K562 (cell line): Measurements from ENCODE around the gene NAA80. TPM values are rescaled to one million over a fixed set of nuclear protein-coding genes. Genes with fewer than 3 reads are reported as not detected.

ENCODE experiments used
- ARID1B ChIP-seq: fragments of 450-650 bp; IDR thresholded peaks from 2 replicates; pipeline ENCODE4 v1.6.1; 2016; ENCODE audit warnings: antibody characterized with exemption, mild to moderate bottlenecking, inconsistent platforms
- CBFA2T2 ChIP-seq: fragments of 450-650 bp; conservative IDR thresholded peaks from 2 replicates; pipeline ENCODE4 v1.6.1; 2017; ENCODE audit warnings: mild to moderate bottlenecking
- CHD1 ChIP-seq: fragments of 200-600 bp; sonication (generic); IDR thresholded peaks from one replicate; pipeline ENCODE4 v1.6.1; 2012; ENCODE audit warnings: mild to moderate bottlenecking, moderate library complexity, low read length, inconsistent platforms
- EP400 ChIP-seq: fragments of 450-650 bp; IDR thresholded peaks from 2 replicates; pipeline ENCODE4 v1.6.1; 2017; ENCODE audit warnings: antibody characterized with exemption, mild to moderate bottlenecking, moderate library complexity
- ETV5 ChIP-seq: sonication (generic); formaldehyde crosslinking; IDR thresholded peaks from 2 replicates; pipeline ENCODE4 v1.4.0; 2020; ENCODE audit warnings: low read depth, mild to moderate bottlenecking, missing genetic modification reagents
- ETV6 ChIP-seq, 3 experiments: fragments of 150-350 bp in 1 of 3; sonication (generic) in 1 of 3; formaldehyde crosslinking in 1 of 3; IDR thresholded peaks; 2 replicates each; pipeline versions ENCODE4 v1.6.1 to v1.8.0; 2014 to 2022; ENCODE audit warnings: borderline replicate concordance in 2 of 3, low read depth in 2 of 3, antibody characterized with exemption in 1 of 3, low read length in 1 of 3, mild to moderate bottlenecking in 1 of 3, missing genetic modification reagents in 1 of 3
- FOXK2 ChIP-seq, 2 experiments: fragments of 450-650 bp; IDR thresholded peaks in 1 of 2; conservative IDR thresholded peaks in 1 of 2; 2 replicates each; pipeline ENCODE4 v1.6.1; 2016; ENCODE audit warnings: low read depth in 2 of 2, mild to moderate bottlenecking in 1 of 2
- HEY1 ChIP-seq: fragments of 250-450 bp; sonication (Bioruptor Pico); IDR thresholded peaks from 2 replicates; pipeline ENCODE4 v1.5.0; 2020; ENCODE audit warnings: mild to moderate bottlenecking, moderate library complexity, borderline replicate concordance
- IRF2 ChIP-seq: sonication (generic); formaldehyde crosslinking; IDR thresholded peaks from 2 replicates; pipeline ENCODE4 v1.8.1; 2022; ENCODE audit warnings: mild to moderate bottlenecking, missing genetic modification reagents
- KLF1 ChIP-seq: fragments of 450-650 bp; IDR thresholded peaks from 2 replicates; pipeline ENCODE4 v1.6.1; 2016; ENCODE audit warnings: missing genetic modification characterization, missing compliant biosample characterization
- KLF13 ChIP-seq: fragments of 450-650 bp; IDR thresholded peaks from 2 replicates; pipeline ENCODE4 v1.6.1; 2016; ENCODE audit warnings: missing genetic modification characterization, low read depth, mild to moderate bottlenecking, missing compliant biosample characterization, moderate library complexity, borderline replicate concordance
- LEF1 ChIP-seq: fragments of 450-650 bp; IDR thresholded peaks from 2 replicates; pipeline ENCODE4 v1.6.1; 2016; ENCODE audit warnings: mild to moderate bottlenecking
- MEIS2 ChIP-seq: fragments of 450-650 bp; IDR thresholded peaks from 2 replicates; pipeline ENCODE4 v1.6.1; 2014; ENCODE audit warnings: mild to moderate bottlenecking; ENCODE audit not compliant: partially characterized antibody
- NFE2L1 ChIP-seq: fragments of 450-650 bp; IDR thresholded peaks from 2 replicates; pipeline ENCODE4 v1.6.1; 2016; ENCODE audit warnings: missing genetic modification characterization, low read depth, mild to moderate bottlenecking, missing compliant biosample characterization, moderate library complexity, borderline replicate concordance
- NR4A1 ChIP-seq, 2 experiments: fragments of 250-450 bp in 1 of 2; fragments of 450-650 bp in 1 of 2; sonication (Bioruptor Pico) in 1 of 2; IDR thresholded peaks; 2 replicates each; pipeline versions ENCODE4 v1.4.0 to v1.6.1; 2016 to 2020; ENCODE audit warnings: mild to moderate bottlenecking in 2 of 2, missing compliant biosample characterization in 1 of 2, missing genetic modification characterization in 1 of 2, moderate library complexity in 1 of 2
- POLR2AphosphoS2 ChIP-seq: IDR thresholded peaks from 2 replicates; pipeline ENCODE4 v1.6.1; 2012; ENCODE audit warnings: low read length, improper control_type of control experiment
- POLR2AphosphoS5 ChIP-seq: IDR thresholded peaks from 2 replicates; pipeline ENCODE4 v1.6.1; 2011; ENCODE audit warnings: mild to moderate bottlenecking, low read depth, low read length, moderate library complexity; ENCODE audit not compliant: control insufficient read depth, insufficient read depth
- RAD51 ChIP-seq: fragments of 450-650 bp; IDR thresholded peaks from 2 replicates; pipeline ENCODE4 v1.7.1; 2016; ENCODE audit warnings: low read depth, mild to moderate bottlenecking, borderline replicate concordance
- RBM17 ChIP-seq: fragments of 200-400 bp; formaldehyde crosslinking; IDR thresholded peaks from 2 replicates; pipeline ENCODE4 v1.6.1; 2017; ENCODE audit warnings: low read depth, mild to moderate bottlenecking, low read length, borderline replicate concordance
- SLC30A9 ChIP-seq: fragments of 250-450 bp; sonication (Bioruptor Pico); IDR thresholded peaks from 2 replicates; pipeline ENCODE4 v1.8.0; 2022; ENCODE audit warnings: mild to moderate bottlenecking, moderate library complexity
- SPI1 ChIP-seq: IDR thresholded peaks from 2 replicates; pipeline ENCODE4 v1.6.1; 2011; ENCODE audit warnings: low read depth, low read length, control low read depth, borderline replicate concordance
- ZNF121 ChIP-seq: sonication (generic); formaldehyde crosslinking; conservative IDR thresholded peaks from 2 replicates; pipeline ENCODE4 v1.8.0; 2022; ENCODE audit warnings: missing genetic modification reagents
- ZNF431 ChIP-seq: sonication (generic); formaldehyde crosslinking; IDR thresholded peaks from 2 replicates; pipeline ENCODE4 v1.8.0; 2022; ENCODE audit warnings: mild to moderate bottlenecking, missing genetic modification reagents
- ZNF445 ChIP-seq: fragments of 250-450 bp; sonication (Bioruptor Pico); IDR thresholded peaks from 2 replicates; pipeline ENCODE4 v1.4.0; 2020; ENCODE audit warnings: low read depth, mild to moderate bottlenecking, moderate library complexity
- polyA plus RNA-seq, 8 experiments: library from polyadenylated mRNA; depleted of rRNA in 4 of 8; stranded (reverse) in 5 of 8; unstranded in 3 of 8; fragments of >200 nt; fragmentation: Nextera tagmentation in 2 of 8; fragmentation: Illumina TruSeq in 1 of 8; extraction: Ambion mirVana in 2 of 8; extraction: Trizol in 1 of 8; gene quantifications; 2 replicates each; pipeline versions ENCODE4 v1.2.1 to v1.2.3, GENCODE V29; 2011 to 2014; ENCODE audit warnings: inconsistent platforms in 1 of 8, missing spikeins in 1 of 8
- total RNA-seq, 7 experiments: library from RNA; depleted of rRNA in 6 of 7; stranded (reverse); fragments of >200 nt in 6 of 7; fragmentation: Illumina TruSeq in 2 of 7; extraction: Trizol in 2 of 7; gene quantifications; 2 replicates each; pipeline versions ENCODE4 v1.2.1 to v1.2.3, GENCODE V29; 2011 to 2021; ENCODE audit warnings: low replicate concordance in 1 of 7
- TF ChIP-seq, protein P1 (sequence below), 3 experiments: fragments of 200-800 bp in 1 of 3; sonication (Bioruptor generic) in 1 of 3; sonication (generic) in 1 of 3; formaldehyde crosslinking in 1 of 3; IDR thresholded peaks; 2 replicates each; pipeline versions ENCODE4 v1.6.1 to v1.8.0; 2016 to 2022; ENCODE audit warnings: mild to moderate bottlenecking in 2 of 3, missing compliant biosample characterization in 2 of 3, missing genetic modification characterization in 2 of 3, missing genetic modification reagents in 1 of 3
- TF ChIP-seq, protein P2 (sequence below), 2 experiments: IDR thresholded peaks; 2 replicates each; pipeline ENCODE4 v1.6.1; 2012; ENCODE audit warnings: improper control_type of control experiment in 2 of 2, low read depth in 2 of 2, low read length in 2 of 2, borderline replicate concordance in 1 of 2

The NAA80 gene
- total and polyA plus RNA-seq, 9 of the 15 experiments (the other 6 are each of a cell fraction or from before 2014, with no cell fraction given), result 0.82 to 24.0 (median 8.6) TPM

DNA sequence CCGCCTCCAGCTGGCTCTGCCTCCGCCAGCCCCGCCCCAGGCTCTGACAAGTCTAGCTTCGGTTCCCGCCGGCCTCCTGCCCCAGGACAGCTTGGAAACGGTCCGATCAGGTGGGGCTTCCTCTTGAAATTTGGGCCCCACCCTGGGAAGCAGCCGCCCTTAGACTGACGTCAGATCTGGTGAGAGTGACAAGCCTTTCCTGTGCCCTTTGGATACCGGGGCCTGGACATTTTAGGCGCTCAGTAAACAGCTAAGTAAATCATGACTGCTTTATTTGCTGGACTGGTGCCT, 378 bp upstream of the NAA80 start (continued):
- TF ChIP-seq CHD1, result no peak
- TF ChIP-seq HEY1 (CRISPR knock-in tag), result no peak
- TF ChIP-seq SLC30A9 (CRISPR knock-in tag), result no peak
- no peak for TF ChIP-seq ZNF121 (CRISPR knock-in tag)
- no peak for TF ChIP-seq ETV6 (IDR thresholded peaks at IDR 0.05; ENCODE audit: borderline replicate concordance in 1 of 2, low read depth in 2 of 2, low read length in 1 of 2)
- no peak for TF ChIP-seq ETV6 (CRISPR knock-in tag; IDR thresholded peaks at IDR 0.05; ENCODE audit: borderline replicate concordance)
- no peak for TF ChIP-seq ZNF431 (CRISPR knock-in tag)
- TF ChIP-seq NFE2L1 (tag), result no peak
- no peak for TF ChIP-seq ETV5
- TF ChIP-seq POLR2AphosphoS2, result peak; percentile 21; the same call in 1 of the 2 replicates
- TF ChIP-seq MEIS2, result peak; percentile 61
- TF ChIP-seq RBM17, result no peak
- no peak for TF ChIP-seq ZNF445 (CRISPR knock-in tag)
- TF ChIP-seq SPI1, result no peak
- TF ChIP-seq, protein P1, sequence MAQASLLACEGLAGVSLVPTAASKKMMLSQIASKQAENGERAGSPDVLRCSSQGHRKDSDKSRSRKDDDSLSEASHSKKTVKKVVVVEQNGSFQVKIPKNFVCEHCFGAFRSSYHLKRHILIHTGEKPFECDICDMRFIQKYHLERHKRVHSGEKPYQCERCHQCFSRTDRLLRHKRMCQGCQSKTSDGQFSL (CRISPR knock-in tag; IDR thresholded peaks at IDR 0.05), result no peak
- TF ChIP-seq, protein P1 (tag; IDR thresholded peaks at IDR 0.05), result no peak
- no peak for TF ChIP-seq ARID1B
- TF ChIP-seq, protein P2, sequence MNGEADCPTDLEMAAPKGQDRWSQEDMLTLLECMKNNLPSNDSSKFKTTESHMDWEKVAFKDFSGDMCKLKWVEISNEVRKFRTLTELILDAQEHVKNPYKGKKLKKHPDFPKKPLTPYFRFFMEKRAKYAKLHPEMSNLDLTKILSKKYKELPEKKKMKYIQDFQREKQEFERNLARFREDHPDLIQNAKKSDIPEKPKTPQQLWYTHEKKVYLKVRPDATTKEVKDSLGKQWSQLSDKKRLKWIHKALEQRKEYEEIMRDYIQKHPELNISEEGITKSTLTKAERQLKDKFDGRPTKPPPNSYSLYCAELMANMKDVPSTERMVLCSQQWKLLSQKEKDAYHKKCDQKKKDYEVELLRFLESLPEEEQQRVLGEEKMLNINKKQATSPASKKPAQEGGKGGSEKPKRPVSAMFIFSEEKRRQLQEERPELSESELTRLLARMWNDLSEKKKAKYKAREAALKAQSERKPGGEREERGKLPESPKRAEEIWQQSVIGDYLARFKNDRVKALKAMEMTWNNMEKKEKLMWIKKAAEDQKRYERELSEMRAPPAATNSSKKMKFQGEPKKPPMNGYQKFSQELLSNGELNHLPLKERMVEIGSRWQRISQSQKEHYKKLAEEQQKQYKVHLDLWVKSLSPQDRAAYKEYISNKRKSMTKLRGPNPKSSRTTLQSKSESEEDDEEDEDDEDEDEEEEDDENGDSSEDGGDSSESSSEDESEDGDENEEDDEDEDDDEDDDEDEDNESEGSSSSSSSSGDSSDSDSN (IDR thresholded peaks at IDR 0.05; ENCODE audit: borderline replicate concordance in 1 of 2, low read depth in 2 of 2, low read length in 2 of 2), result no peak
- TF ChIP-seq POLR2AphosphoS5, result 0 out of 2 replicates have a peak, but pooled peaks have one; percentile 6
- no peak; a peak in 1 of 4 replicates for TF ChIP-seq FOXK2 (conservative IDR thresholded peaks at IDR 0.05 in 1 of 2, IDR thresholded peaks at IDR 0.05 in 1 of 2; ENCODE audit: low read depth in 2 of 2)
- TF ChIP-seq KLF1 (tag), result peak; percentile 32; the same call in 1 of the 2 replicates
- peak; percentile 31; the same call in 1 of the 2 replicates for TF ChIP-seq RAD51
- no peak for TF ChIP-seq KLF13 (tag)
- no peak for TF ChIP-seq IRF2 (CRISPR knock-in tag)
- no peak for TF ChIP-seq LEF1
- TF ChIP-seq EP400, result peak; percentile 5; the same call in 1 of the 2 replicates
- no peak for TF ChIP-seq CBFA2T2
- no peak for TF ChIP-seq NR4A1 (CRISPR knock-in tag; IDR thresholded peaks at IDR 0.05)
- TF ChIP-seq NR4A1 (tag; IDR thresholded peaks at IDR 0.05), result no peak
